Activated T-cell treated with anti-CD3 and anti-CD28 coated beads for 4 hours (primary cell): ENCODE measurements around the gene NECTIN3.

ENCODE experiments used
- DNase-seq: peaks from one replicate; pipeline ENCODE4 v3.0.0-alpha.2; 2020

NECTIN3 gene

DNA sequence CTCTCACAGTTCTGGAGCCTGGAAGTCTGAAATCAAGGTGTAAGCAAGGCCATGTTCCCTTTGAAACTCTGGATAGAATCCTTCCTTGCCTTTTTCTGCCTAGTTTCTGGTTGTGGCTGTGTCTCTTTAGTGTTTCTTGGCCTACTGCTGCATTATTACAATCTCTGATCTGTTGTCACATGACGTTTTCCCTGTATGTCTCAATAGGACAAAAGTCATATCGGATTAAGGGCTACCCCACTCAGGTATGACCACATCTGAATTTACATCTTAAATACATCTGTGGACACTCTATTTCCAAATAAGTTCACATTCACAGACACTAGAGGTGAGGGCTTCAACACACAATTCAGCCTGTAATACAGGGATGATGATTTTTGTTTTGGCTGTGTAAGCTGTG is 13.3 kb downstream of the NECTIN3 start:
- no peak for DNase-seq

DNA sequence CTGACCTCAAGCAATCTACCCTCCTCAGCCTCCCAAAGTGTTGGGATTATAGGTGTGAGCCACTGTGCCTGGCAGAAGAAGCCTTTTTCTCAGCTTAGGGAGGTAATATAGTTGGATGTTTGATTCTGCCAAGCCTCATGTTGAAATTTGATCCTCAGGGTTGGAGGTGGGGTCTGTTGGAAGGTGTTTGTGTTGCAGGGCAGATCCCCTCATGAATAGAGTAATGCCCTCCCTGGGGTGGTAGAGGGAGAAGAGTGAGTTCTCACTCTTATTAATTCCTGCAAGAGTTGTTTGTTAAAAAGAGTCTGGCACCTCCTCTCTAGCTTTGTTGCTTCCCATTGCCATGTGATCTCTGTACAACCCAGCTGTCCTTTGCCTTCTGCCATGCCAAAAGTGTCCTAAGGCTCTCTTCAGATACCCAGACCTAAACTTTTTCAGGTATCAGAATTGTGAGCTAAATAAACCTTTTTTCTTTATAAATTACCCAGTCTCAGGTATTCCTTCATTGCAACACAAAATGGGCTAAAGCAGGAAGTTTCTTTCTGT is 16.4 kb downstream of the NECTIN3 start:
- no peak for DNase-seq

DNA sequence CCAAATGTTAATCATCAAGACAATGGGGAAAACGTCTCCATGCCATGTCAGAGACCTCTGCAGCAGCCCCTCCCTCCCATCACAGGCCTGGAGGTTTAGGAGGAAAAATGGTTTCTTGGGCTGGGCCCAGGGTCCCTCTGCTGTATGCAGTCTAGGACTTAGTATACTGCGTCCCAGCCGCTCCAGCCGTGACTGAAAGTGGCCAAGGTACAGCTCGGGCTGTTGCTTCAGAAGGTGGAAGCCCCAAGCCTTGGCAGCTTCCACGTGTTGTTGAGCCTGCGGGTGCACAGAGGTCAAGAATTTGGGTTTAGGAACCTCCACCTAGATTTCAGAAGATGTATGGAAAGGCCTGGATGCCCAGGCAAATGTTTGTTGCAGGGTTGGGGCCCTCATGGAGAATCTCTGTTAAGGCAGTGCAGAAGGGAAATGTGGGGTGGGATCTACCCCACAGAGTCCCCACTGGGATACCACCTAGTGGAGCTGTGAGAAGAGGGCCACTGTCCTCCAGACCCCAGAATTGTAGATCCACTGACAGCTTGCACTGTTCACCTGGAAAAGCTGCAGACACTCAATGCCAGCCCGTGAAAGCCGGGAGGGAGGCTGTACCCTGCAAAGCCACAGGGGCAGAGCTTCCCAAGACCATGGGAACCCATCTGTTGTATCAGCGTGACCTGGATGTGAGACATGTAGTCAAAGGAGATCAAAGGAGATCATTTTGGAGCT is 25.0 kb downstream of the NECTIN3 start:
- DNase-seq = no peak

DNA sequence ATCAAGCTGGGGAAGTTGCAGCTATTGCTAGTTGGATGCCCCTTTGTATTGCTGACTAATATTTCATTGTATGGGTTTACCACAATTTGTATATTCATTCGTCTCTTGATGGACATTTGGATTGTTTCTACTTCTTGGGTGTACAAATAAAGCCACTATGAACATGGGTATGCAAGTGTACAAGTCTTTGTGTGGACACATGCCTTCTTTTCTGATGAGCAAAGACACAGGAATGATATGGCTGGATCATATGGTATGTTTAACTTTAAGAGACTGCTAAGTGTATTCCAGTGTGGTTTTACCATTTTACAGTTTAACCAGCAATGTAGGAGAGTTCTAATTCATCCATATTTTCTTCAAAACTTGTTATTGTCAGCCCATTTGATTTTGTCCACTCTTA is 32.2 kb downstream of the NECTIN3 start:
- no peak for DNase-seq

DNA sequence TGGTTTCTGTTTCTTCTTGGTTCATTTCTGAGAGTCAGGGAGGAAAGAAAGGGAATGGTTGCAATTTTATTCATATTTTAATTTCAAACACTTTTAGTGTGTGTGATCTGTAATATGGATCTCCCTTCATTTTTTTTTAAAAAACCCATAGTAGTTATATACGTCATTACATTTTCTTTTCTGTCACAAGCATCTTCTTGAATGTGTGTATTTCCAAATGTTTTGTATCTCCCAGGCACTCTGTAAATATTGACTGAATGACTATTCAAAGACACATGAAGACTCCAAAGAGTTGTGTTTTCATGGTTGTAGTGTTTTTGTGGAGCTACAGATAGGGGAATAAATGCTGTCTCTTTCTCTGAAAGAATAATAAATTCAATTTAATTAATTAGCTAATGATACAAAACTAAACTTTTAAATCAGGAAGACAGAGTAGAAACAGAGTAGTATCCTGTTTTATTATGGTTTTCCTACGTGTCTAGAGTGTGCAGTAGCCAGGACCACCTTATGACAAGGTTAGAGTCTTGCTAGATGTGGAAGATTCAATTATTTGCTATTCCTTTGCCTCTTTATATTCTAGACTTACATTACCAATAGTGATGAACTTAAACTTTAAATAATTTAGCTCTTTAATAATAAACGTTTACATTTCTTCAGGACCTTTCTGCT is 35.5 kb downstream of the NECTIN3 start:
- DNase-seq = no peak

DNA sequence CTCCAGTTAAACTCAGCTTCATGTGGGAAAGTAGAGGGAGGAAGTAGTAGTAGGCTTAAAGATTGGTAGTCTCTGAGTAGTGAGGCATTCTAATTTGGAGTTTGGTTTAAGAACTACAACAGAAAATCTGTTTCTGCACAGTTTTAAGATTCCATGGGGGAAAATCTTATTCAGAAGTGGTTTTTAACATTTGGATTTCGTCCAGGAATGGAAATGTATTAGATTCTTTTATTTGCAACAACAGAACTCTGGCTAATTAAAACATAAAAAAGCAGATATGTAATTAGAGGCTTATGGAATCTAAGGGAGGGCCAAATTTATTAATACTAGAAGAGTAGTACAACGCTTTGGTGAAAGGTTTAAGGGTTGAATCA is 36.0 kb downstream of the NECTIN3 start:
- no peak for DNase-seq

DNA sequence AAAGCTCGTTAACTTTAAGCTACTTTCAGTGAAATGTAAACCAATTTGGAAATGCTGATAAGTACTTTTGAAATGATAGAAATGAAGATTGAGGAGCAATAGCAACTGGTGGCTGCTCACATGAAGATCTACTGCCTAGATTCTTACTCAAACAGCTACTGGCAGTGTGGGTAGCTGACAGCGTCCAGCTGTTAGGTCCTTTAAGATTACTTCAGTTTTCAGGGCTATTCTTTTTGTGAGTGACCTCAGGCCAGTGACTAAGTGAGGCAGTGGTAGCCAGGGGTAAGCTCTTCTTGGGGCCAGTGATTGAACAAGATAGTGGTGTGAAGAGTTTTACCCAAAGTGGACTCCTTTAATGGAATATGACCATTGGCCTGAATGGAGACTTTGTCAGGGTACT is 41.3 kb downstream of the NECTIN3 start:
- no peak for DNase-seq

DNA sequence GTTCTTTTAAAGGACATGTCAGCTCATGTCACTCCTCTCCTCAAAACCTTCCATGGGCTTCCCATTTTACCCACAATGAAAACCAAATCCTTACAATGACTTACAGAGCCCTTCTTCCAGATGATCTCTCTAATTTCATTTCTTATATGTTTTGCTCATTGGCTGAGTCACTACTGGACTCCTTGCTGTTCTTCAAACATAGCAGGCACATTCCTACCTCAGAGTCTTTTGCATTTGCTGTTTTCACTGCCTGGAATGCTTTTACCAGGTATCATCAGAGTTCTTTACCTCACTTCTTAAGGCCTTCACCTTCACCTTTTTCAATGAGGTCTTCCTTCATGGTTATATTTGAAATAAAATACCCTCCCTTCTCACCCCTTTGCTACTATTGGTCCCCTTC is 57.3 kb downstream of the NECTIN3 start:
- no peak for DNase-seq

DNA sequence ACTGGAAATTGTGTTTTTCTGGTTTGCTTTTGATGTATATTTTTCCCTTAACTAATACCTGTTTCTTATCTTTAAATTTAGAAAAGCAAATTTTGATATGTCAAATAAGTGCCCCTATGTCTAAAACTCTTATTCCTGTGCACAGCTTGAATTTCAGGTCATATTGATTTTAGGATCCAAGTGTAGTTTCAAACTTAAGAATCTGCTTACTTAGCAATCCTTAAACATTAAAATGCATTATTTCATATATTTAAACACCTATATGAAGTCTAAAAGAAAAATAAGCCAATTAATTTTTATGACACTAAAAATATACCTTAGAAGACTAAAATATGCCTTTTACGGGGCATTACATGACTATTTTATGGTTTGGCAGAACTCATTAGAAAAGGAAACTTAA is 59.2 kb downstream of the NECTIN3 start:
- DNase-seq = no peak

DNA sequence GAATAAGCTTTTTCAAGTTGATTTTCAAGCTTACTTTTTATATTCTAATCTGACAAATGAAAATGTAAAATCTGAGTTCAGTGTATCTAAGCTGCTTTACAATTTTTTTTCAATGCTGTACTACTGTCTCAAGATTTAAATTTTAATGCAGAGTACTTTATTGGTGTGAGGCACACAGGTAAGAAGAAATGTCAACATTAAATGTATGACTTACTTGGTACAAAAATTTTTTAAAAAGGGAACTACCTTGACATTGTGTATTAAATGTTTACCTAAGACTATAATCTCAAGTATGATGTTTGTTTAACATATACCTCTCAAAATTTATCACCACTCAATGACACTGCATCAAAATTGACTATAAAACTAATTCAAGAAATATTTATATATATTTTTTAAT is 62.7 kb downstream of the NECTIN3 start:
- no peak for DNase-seq

DNA sequence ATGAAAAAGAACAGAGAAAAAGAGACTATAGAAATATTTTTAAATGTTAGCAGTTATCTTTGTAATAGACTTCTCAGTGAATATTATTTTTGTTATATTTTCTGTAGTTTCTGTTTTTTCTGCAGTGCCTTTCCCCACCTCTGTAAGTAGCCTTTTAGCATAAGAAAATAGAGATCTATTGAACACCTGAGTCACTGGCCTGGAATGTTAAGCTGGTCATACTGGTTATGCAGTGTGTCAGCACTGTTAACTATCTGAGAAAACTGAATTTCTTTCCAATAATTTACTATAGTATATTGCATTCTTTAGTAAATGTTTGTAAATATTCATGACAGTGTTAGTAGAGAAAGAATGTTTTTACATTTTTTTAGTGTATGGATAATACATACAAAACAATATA is 79.8 kb downstream of the NECTIN3 start:
- DNase-seq = no peak

DNA sequence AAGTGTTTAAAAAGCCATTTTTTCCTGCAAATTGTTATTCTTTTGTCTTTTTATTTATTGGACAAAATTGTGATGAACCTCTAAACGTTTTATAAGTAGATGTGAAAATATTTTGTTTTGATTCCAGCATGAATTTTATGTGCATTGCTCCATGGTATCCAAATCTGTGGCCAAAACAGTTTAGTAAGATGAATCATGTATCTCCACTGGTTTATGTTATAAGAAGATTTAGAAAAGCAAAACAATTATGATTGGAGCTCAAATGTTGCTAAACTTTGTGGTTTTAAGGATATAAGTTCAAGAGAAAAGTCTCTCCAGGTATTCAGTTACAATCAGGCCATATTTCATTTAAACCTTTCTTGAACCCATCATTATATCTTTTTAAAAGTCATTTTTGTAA is 80.9 kb downstream of the NECTIN3 start:
- no peak for DNase-seq

DNA sequence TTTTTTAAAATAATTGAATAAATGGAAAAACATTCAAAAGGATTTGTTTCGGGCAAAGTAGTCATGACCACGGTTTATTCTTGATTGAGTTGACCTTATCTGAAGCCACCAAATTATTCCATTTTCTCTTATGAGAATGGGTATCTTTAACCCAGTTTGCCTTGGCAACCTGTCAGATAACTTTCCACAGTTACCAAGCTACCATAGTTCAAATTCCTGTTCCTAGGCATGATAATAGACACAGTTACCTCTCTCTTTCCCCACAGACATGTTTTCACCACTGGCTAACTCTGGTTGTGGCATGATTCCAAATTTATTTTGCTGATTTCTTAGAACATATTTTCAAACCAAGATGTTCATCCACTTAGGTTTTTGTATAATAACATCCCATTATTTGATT is 84.9 kb downstream of the NECTIN3 start:
- DNase-seq = no peak

DNA sequence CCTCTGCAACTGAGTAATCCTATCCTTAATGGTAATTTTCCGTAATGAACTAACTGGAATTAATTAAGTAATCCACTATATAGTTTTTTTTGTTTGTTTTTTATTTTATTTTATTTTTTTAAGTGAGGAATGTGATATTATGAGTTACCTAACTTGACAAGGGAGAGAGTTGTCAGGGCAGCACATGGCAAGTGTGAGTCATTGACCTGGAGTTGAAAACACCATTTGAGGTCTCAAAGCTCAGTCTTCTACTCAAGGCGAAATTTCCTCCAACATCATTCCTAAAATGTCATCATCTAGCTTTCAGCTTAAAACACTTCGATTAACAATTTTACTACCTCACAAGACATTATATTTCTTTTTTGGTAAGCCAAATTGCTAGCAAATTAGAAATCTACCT is 87.8 kb downstream of the NECTIN3 start:
- no peak for DNase-seq

DNA sequence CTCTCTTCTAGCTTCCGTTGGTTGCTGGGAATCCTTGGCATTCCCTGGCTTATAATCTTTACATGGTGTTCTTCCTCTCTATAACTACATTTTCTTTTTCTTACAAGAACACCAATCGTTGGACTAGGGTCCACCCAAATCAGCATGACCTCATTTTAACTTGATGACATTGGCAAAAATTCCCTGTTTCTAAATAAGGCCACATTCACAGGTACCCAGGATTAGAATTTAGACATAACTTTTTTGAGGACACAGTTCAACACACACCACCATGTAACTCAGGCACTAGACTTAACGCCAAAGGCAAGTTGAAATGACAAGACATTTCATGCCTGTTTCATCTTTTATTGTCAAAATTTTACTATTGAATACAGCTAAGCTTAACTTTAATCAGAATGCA is 93.0 kb downstream of the NECTIN3 start:
- DNase-seq = no peak

DNA sequence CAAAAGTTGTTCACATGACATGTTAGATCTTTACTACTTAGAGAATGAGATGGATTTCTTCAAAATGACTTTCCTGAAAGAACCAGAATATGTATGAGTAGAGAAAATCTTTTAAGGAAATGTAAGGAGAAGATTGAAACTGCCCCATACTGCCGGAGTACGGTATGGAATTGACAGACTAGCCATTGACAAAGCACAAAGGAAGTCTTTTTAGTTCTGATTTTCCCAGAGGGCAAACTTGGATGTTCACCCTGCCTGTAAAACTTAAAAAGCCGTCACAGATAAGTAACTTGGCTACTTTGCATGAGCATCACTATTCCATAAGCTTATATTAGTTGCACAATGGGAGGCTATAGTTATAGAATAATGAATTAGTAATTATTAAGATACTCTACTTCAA is 93.8 kb downstream of the NECTIN3 start:
- DNase-seq = no peak

DNA sequence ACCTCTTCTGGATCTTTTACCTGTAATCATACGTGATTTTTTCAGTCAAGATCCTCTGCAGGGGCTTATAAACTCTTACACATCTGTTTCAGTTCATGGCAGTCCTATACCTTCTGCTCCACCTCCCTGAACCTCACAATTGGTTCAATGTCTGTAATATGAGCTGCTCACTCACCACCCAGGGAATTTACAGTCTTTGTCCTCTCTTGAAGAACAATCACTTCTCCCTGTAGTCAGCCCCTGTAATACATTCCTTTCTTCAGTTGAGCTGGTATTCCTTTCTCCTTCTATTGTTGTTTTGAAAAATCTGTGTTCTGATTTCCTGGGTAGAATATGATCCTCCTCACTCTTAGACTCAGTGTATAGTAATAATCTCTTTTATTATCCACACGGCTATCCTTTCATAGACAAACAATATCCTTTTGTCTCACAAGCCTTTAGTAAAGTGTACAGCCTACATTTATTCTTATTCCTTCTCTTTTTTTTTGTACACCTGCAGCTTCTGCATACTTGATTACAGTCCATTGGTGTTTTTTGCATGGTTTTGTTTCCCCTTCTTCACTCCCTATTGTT is 101.8 kb downstream of the NECTIN3 start:
- DNase-seq = no peak

DNA sequence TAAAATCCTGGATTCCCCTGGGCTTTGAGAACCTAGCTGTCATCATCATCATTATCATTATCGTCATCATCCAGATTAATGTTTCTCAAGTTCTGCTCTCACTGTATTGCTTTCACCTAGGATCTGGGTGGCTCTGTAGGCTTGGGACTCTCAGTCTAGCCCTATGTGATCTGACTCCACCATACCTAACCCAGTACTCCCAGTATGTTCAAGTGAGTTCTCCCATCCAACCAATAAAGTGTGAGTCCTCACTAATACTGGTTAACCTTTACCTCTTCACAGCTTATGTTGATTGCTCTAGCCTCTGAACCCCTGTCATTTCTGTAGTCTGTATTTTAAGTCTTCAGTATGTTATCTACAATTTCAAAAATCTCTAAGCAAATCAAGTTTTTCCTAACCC is 102.3 kb downstream of the NECTIN3 start:
- DNase-seq = no peak

DNA sequence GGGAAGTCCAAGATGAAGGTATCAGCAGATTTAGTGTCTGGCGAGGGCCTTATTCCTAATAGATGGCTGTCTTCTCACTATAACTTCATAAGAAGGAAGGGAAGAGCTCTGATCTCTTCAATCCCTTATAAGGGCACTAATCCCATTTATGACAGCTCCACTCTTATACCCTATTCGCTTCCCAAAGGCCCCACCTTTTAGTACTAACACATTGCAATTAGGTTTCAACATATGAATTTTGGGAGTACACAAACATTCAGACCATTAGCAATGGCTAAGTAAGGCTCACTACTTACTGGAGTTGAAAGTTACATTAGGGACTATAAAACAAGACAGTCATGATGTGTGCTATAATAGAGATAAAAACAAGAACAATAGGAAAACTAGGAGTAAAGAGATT is 118.9 kb downstream of the NECTIN3 start:
- no peak for DNase-seq

DNA sequence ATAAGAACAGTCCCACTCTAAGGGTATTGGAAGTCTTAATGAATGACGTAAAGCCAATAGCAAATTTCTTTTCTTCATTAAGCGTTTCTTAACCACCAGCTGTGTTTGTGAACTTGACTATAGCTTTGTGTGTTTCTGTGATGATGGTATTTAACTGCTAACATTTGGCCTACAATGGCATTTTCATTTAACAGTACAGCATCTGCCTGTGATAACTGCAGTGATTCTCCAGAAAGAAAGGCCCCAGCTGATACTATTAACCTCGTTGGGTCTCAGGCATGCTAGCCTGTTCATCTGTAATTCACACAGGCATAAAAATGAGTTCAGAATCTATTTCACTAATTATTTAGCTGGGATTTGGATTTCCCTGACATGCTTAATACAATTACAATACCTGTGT is 121.9 kb downstream of the NECTIN3 start:
- DNase-seq = no peak

DNA sequence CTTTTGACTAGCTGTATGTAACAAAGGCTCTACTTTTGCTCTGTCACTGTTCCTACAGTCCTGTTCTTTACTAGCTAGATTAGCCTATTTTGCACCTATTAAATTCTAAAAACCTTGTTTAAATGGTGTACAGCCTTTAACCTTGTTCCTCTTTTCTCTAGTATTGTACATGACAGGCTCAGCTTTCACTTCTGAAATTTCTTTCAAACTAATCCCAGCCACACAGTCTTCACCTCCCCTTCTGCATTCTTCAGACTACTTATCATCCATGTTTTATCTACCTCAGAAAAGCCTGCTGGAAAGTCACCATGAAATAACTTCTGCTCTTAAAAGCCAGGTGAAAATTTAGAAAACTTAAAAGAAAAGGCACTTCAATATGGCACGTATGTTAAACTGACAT is 122.4 kb downstream of the NECTIN3 start:
- no peak for DNase-seq

DNA sequence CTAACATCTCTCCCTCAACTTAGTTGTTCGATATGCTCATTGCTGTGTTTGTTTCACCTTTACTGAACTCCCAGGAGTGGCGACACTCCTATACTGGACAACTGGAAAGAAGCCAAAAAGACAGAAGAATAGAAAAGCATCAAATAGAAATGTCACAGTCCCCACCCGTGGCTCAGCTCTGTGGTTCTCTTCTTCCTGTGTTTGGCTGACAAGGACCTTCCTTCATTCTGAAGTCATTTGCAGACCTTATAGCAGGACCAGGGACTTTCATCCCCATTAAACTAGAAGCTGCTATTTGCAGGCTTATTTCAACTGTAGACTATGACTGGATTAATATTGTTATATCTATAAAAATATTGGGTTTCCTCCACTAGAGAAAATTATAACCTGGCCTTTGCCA is 125.9 kb downstream of the NECTIN3 start:
- no peak for DNase-seq

DNA sequence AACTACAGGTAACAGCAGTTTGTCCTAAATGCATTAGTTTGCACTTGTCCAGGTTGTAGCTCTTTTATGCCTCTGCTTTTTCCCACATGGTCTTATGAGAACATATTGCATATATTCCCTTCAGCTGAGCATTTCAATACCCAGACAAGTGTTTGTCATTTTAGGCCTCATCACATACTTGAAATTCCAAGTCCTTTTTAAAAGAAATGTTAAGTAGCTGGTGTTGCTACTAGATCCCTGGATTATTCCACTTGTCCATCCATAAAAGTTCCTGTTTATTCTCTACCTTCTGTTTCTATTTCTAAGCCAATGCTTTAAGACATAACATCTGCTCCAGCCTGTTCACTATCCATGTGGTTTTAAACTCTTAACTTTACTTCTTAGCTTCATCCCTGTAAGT is 128.4 kb downstream of the NECTIN3 start:
- DNase-seq = no peak

DNA sequence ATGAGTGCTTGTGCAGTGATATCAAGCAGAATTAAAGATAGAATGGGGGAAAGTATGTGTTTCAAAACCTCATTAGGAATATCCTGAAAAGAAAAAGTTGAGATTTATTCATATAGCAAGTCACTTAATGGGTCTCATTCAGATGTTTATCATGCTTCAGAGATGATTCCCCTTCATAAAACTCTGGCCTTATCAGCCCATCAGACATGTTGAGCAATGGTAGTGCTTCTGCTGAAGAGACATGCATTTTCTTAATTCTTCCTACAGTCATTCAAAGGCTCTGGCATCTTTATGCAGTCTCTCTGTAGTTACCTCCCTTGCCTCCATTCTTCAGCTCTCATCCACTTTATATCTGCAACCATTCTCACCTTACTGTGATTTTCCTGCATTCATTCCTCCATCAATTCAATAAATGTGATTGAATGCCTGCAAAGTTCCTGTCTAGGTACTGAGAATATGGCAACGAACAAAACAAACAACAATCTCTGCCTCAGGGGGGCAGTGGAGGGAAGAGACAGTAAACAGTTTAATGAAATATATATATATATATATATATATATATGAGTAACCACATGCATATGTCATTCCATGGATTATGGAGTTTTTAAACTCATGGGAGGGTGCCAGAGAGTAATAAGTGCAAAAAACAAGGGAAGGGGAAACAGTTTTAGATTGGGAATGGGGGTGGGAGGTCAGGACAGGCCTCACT is 138.5 kb downstream of the NECTIN3 start:
- no peak for DNase-seq
